Measurements from ENCODE around the gene PPP1R3A. TPM values are rescaled to one million over a fixed set of nuclear protein-coding genes. Genes with fewer than 3 reads are reported as not detected.

Gene PPP1R3A
- total RNA-seq, 1 experiment from 2014 or later: not detected

GRCh38 chr7:113955157-113955556 lies 36.3 kb upstream of the PPP1R3A start:
- Histone ChIP-seq H3K9ac (ENCODE audit: extremely low read depth, insufficient read length, low read length) (no peak overlapping the region), H4K8ac (replicated peaks; ENCODE audit: insufficient read length, low read depth, low read length) (no peak overlapping the region), H2AFZ (ENCODE audit: low read length) (no peak overlapping the region), H2BK20ac (ENCODE audit: low read depth, low read length, poor library complexity, severe bottlenecking) (no peak overlapping the region), H2BK120ac (ENCODE audit: low read depth, low read length, poor library complexity, severe bottlenecking) (no peak overlapping the region), H3K14ac (ENCODE audit: insufficient read depth, low read length) (no peak overlapping the region; the same call in 1 of the 2 replicates), H4K5ac (ENCODE audit: insufficient read length, low read depth, low read length) (no peak overlapping the region), H4K20me1 (ENCODE audit: control insufficient read depth, insufficient read depth, insufficient read length) (no peaks in the 10 kb centered on the region), H3K23ac (ENCODE audit: insufficient read length, low read depth, low read length) (no peak overlapping the region), H3K79me1 (ENCODE audit: insufficient read depth, low read depth, low read length, poor library complexity, severe bottlenecking) (no peaks in the 10 kb centered on the region), H3K4me2 (ENCODE audit: insufficient read depth, insufficient read length, low read length) (no peak overlapping the region), H3K4me1 (ENCODE audit: insufficient read depth, low read length) (no peaks in the 10 kb centered on the region), H3K56ac (ENCODE audit: insufficient read length, low read depth, low read length) (no peak overlapping the region), H3K79me2 (ENCODE audit: insufficient read depth, low read length) (no peaks in the 10 kb centered on the region), H3K18ac (ENCODE audit: insufficient read length, low read depth, low read length) (no peak overlapping the region), H2AK5ac (ENCODE audit: insufficient read length, low read length) (no peak overlapping the region), H3K4ac (ENCODE audit: low read depth, low read length) (no peak overlapping the region), H3K23me2 (ENCODE audit: insufficient read length, low read depth, low read length, poor library complexity, severe bottlenecking) (no peaks in the 10 kb centered on the region), H4K91ac (ENCODE audit: insufficient read length, low read depth, low read length) (no peak overlapping the region), H3K27ac (ENCODE audit: insufficient read length, low read depth, low read length) (no peak overlapping the region), H3T11ph (ENCODE audit: low read length) (no peak overlapping the region), H2BK12ac (ENCODE audit: insufficient read length, low read depth, low read length) (no peak overlapping the region), H2BK5ac (ENCODE audit: insufficient read length, low read length) (no peak overlapping the region), H3K27me3 (ENCODE audit: insufficient read depth, low read length) (no peaks in the 10 kb centered on the region), H2BK15ac (ENCODE audit: low read depth, low read length) (no peak overlapping the region), H3K9me3 (ENCODE audit: control insufficient read depth, low read depth, low read length) (no peaks in the 10 kb centered on the region)
- Mint-ChIP-seq H3K36me3 (ENCODE audit: insufficient read depth in 1 of 3, low read depth in 3 of 3) (peaks cover 6 to 26% (median 7%) of the 10 kb centered on the region in 3 experiments), H3K4me3 (no peak overlapping the region), H3K4me1 (no peaks in the 10 kb centered on the region), H3K9me3 (peaks cover 38 to 42% of the 10 kb centered on the region in 2 experiments), H3K27ac (no peak overlapping the region), H3K27me3 (ENCODE audit: low read depth) (peaks cover 2% of the 10 kb centered on the region; the same call in 1 of the 2 replicates)
- DNase-seq: no peak
- WGBS (ENCODE audit: extremely low coverage, insufficient read length, low lambda C conversion rate): no CpG with 5 or more reads among the region's 2 CpGs
- TF ChIP-seq CTCF (conservative IDR thresholded peaks at IDR 0.05): no peak

Data from H9 (cell line).